ENCODE results near the gene MYO7B.
"Not testable (repeated sequence)": the region's sequence is repeated elsewhere in the genome, so short reads cannot be mapped to it uniquely, and the experiment has no call there.

MYO7B gene

DNA sequence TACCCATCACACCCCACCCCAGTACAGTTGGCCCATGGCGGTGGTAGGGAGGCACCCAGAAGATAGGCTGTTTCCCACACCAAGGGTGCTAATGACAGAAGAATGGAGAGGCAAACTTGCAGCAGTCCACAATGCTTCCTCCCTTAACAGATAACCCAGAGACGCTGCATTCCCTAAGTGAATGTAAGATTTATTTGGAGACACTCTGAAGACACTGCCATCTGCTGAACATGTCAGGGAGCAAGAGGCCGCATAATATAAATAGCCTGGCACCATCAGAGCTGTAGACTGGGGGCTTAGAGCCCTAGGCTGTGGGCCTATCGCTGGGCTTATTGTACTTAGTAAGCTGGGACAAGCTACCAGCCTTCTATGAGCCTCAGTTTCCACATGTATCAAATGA is 7.0 kb upstream of the MYO7B start:
- H3K9me3 ChIP-seq, result no peaks in the 10 kb centered on the region
- H3K4me3 ChIP-seq, result no peak overlapping the region
- peaks cover 7% of the 10 kb centered on the region; the same call in 1 of the 2 replicates for H3K4me1 ChIP-seq
- H3K27me3 ChIP-seq (ENCODE audit: low read depth), result 0 out of 2 replicates have a peak, but pooled peaks cover 2% of the 10 kb centered on the region
- DNase-seq (ENCODE audit: low spot score in 2 of 2), result no peak
- in situ Hi-C loops (cut with MboI; ENCODE audit: low sequenced_read_pairs), result no loop called here
- H3K36me3 ChIP-seq (replicated peaks), result peaks cover 8% of the 10 kb centered on the region

DNA sequence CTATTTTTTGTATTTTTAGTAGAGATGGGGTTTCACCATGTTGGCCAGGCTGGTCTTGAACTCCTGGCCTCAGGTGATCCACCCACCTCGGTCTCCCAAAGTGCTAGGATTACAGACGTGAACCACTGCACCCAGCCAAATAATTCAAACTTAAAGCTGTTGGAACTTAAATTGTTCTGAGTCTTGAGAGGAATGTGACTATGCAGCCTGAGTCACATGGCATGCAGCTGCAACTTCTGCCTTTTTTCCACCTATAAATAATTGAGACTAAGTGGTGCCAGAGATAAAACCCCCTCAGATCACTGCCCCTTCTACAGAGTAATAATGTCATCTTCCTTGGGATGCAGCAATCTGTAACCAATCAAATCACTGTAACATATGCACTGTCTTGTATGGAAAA is 6.1 kb upstream of the MYO7B start:
- H3K27me3 ChIP-seq (ENCODE audit: low read depth); H3K9me3 ChIP-seq; DNase-seq (ENCODE audit: low spot score in 2 of 2); H3K4me3 ChIP-seq; H3K4me1 ChIP-seq; H3K36me3 ChIP-seq (replicated peaks); in situ Hi-C loops (cut with MboI; ENCODE audit: low sequenced_read_pairs): not testable (repeated sequence)

DNA sequence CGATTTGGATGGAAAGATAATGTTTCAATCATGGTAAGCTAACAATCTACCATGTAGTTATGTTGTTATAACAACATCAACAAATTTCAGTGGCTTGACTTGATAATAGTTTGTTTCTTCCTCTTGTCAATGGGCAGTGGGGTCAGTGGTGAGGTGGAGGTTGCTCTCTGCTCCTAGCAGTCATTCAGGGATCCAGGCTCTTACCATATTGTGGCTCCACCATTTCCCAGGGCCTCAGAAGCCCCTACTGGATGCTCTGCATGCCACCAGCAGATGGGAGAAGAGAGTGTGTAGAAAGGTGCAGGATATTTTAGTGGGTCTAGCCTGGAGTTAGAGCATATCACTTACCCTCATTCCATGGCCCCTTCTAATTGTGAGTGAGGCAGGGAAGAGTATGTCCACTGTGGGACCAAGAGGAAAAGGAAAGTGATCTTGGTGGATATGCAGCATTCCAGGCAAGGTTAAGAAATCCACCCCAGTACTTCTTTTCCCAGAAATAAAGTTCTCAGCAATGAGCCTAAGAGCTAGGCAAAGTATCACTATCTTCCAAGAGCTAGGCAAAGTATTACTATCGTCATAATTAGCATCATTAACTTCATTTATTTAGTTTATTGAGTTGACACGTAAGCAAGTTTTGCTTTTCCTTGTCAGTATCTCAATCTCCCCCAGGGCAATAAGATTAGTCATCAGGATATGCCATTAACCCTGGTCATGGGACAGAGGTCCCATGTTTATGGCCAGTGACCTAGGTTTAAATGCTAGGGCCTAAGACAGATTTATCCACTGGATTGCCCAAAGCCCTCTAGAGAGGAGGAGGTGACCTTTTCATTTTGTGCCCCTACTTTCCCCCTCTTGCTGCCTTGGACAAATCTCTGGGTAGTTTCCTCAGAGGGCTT is 5.0 kb upstream of the MYO7B start:
- Histone ChIP-seq H3K36me3 (replicated peaks) (peaks cover 5% of the 10 kb centered on the region), H3K9me3 (no peaks in the 10 kb centered on the region), H3K4me1 (peaks cover 4% of the 10 kb centered on the region; the same call in 1 of the 2 replicates), H3K27me3 (ENCODE audit: low read depth) (0 out of 2 replicates have a peak, but pooled peaks cover 10% of the 10 kb centered on the region), H3K4me3 (no peak overlapping the region)
- DNase-seq (ENCODE audit: low spot score in 2 of 2), result no peak
- in situ Hi-C loops (cut with MboI; ENCODE audit: low sequenced_read_pairs), result no loop called here

DNA sequence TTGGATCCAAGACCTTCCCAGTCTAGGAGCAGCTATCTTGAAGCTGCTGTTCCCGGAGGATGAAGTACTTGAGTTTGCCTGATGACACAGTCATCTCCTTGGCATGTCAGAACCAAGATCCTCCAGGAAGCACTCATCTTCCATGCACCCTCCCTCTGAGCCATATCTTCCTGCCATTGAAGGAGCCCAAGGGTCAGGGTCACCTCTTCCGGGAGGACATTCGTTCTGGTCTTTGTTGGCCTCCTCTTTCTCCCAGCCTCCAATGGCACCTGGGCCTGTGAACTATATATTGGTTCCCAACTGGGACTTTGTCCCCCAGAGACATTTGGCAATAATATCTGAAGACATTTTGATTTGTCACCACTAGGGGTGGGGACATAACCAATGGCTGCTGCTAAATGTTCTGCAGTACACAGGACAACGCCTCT is 4.2 kb upstream of the MYO7B start:
- no peak for DNase-seq (ENCODE audit: low spot score in 2 of 2)
- Histone ChIP-seq H3K9me3 (no peaks in the 10 kb centered on the region), H3K36me3 (replicated peaks) (peaks cover under 1% of the 10 kb centered on the region), H3K4me3 (no peak overlapping the region), H3K4me1 (peaks cover 4% of the 10 kb centered on the region; the same call in 1 of the 2 replicates), H3K27me3 (ENCODE audit: low read depth) (0 out of 2 replicates have a peak, but pooled peaks cover 10% of the 10 kb centered on the region)
- in situ Hi-C loops (cut with MboI; ENCODE audit: low sequenced_read_pairs), result no loop called here

DNA sequence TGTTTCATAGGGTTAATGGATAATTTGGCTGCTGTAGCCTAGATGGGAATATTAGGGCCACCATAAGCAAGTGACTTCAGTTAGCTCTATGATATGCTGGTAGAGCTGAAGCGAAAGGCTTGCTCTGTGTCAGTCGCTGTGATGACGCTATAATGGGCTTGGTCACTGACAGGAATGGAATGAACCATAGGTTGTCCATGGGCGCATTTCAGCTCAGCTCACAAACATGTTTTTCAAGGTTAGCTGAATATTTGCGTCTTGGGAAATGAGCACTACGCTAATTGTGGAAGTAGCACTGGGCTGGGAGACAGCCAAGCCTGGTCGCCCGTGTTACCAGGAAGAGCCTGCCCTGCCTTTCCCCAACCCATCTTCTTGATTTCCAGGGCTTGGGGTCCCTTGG is 3.2 kb upstream of the MYO7B start:
- in situ Hi-C loops (cut with MboI; ENCODE audit: low sequenced_read_pairs), result no loop called here
- no peaks in the 10 kb centered on the region for H3K9me3 ChIP-seq
- H3K27me3 ChIP-seq (ENCODE audit: low read depth), result 0 out of 2 replicates have a peak, but pooled peaks cover 10% of the 10 kb centered on the region
- H3K36me3 ChIP-seq (replicated peaks), result no peaks in the 10 kb centered on the region
- DNase-seq (ENCODE audit: low spot score in 2 of 2), result no peak
- H3K4me1 ChIP-seq, result peaks cover 2% of the 10 kb centered on the region; the same call in 1 of the 2 replicates
- H3K4me3 ChIP-seq, result no peak overlapping the region

DNA sequence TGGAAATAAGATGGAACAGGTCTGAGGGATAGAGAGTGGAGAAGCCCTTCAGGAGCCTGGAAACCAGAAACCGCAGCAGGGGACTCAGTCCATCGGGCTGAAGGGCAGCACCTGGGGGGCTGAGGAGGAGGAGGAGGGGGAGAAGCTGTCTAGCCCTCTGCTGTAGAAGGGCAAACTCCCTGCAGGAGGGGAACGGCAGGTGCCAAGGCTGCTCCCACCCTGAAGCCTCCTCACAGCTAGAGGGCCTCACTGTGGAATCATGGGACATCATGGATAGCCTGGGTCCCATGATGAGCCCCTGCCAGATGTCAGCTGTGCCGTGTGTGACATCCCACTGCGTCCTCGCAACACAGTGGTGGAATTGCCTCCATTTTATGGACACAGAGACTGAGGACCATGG is 435 bp downstream of the MYO7B start:
- H3K36me3 ChIP-seq (replicated peaks), result no peaks in the 10 kb centered on the region
- DNase-seq (ENCODE audit: low spot score in 2 of 2), result no peak
- in situ Hi-C loops (cut with MboI; ENCODE audit: low sequenced_read_pairs), result no loop called here

DNA sequence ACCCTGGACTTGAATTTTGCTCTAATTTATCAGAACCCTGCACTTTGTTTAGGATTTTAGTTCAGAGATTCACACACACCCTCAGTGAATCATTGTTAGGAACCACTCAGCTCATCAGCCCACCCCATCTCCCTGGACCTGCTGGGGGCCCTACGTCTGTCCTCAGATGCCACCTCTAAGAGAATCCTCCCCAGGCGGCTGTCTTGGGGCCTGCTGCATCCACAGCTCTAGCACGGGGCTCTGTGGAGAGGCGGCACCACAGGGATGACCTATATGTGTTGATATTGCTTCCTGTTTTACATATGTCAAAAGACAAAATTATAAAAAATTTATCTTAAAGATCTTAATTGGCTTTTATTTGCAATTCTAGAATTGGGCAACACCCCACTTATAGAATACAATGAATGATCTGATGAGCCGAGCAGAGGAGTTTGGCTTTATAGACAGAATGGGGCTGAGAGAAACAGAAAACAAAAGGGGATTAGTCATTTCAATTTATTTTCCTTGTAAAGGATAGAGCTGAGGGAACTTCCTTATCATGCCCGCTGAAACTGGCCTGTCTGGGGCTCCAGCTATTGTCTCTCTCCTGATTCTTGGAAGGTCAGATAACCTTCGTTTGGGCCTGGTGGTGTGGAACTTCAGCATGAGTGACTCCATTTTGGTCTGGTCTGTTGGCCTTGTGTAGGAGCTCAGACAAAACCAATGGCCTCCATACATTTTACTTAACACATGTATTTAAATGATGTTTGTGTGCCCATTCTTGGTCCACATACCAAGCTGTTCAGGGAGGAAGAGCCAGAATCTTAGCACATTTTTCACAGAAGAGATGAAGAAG is 1.4 kb downstream of the MYO7B start:
- Histone ChIP-seq H3K4me3 (no peak overlapping the region), H3K4me1 (no peaks in the 10 kb centered on the region), H3K9me3 (no peaks in the 10 kb centered on the region), H3K36me3 (replicated peaks) (no peaks in the 10 kb centered on the region), H3K27me3 (ENCODE audit: low read depth) (peaks cover 13% of the 10 kb centered on the region; the same call in 1 of the 2 replicates)
- in situ Hi-C loops (cut with MboI; ENCODE audit: low sequenced_read_pairs), result no loop called here
- no peak for DNase-seq (ENCODE audit: low spot score in 2 of 2)

More for the DNA sequence above, 435 bp downstream of the MYO7B start:
- no peak overlapping the region for H3K4me3 ChIP-seq
- no peaks in the 10 kb centered on the region for H3K9me3 ChIP-seq
- H3K27me3 ChIP-seq (ENCODE audit: low read depth), result peaks cover 13% of the 10 kb centered on the region; the same call in 1 of the 2 replicates
- no peaks in the 10 kb centered on the region for H3K4me1 ChIP-seq

DNA sequence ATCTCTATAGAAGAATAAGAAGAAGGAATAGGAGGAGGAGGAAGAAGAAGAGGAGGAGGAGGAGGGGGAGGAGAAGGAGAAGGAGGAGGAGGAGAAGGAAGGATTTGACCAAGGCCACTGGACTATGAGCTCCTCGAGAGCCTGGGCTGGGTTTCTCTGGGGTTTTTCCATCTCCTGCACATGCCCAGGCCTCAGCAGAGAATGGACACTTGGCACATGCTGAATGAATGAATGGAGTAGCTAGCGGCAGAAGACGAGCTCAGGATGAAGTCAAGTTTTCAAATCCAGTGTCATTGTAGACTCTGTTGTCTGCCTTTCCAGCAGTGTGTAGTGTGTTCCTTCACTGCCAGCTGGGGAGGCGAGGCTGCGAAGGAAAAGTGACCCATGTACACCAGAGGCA is 2.2 kb downstream of the MYO7B start:
- no peaks in the 10 kb centered on the region for H3K9me3 ChIP-seq
- no peaks in the 10 kb centered on the region for H3K4me1 ChIP-seq
- in situ Hi-C loops (cut with MboI; ENCODE audit: low sequenced_read_pairs), result no loop called here
- no peaks in the 10 kb centered on the region for H3K36me3 ChIP-seq (replicated peaks)
- H3K4me3 ChIP-seq, result no peak overlapping the region
- peaks cover 13% of the 10 kb centered on the region; the same call in 1 of the 2 replicates for H3K27me3 ChIP-seq (ENCODE audit: low read depth)
- DNase-seq (ENCODE audit: low spot score in 2 of 2), result no peak

DNA sequence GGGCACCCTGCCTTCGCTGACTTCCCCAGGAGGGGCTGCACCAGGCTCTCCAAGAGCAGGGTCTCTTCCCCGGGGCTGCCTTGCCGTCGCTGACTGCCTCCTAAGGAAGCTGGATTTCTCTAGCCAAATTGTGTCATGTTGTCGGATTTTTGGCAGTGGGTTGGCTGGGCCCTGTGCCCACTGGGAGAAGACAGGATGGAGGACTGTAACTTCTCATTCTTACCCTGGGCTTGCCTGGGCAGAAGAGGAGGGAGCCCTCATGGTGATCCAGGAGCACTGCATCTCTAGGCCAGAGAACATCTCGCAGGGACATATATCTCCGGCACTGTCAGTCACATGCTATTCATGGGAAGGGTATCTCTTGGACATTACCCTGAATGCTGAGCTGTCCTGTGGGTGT is 6.3 kb downstream of the MYO7B start:
- in situ Hi-C loops (cut with MboI; ENCODE audit: low sequenced_read_pairs), result no loop called here
- Histone ChIP-seq H3K27me3 (ENCODE audit: low read depth) (peaks cover 4% of the 10 kb centered on the region; the same call in 1 of the 2 replicates), H3K4me3 (no peak overlapping the region), H3K9me3 (no peaks in the 10 kb centered on the region), H3K4me1 (no peaks in the 10 kb centered on the region), H3K36me3 (replicated peaks) (no peaks in the 10 kb centered on the region)
- no peak for DNase-seq (ENCODE audit: low spot score in 2 of 2)

DNA sequence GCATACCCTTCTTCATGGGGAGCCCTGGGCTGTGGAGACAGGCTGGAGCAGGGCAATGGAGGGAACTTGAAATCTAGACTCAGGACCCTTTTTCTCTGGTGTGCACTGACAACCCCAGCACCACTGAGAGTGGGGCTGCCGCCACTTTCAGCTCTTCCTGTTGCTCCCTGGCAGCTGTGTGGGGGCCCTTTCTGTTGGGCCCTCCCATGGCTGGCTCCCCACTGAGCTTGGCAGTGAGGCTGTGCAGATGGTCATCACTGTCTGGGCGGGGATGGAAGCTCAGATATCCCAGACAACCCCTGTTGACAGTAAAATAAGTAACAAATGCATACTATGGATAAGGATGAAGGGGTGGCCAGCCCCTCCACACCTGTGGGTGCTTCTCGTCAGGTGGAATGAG is 6.7 kb downstream of the MYO7B start:
- Histone ChIP-seq H3K27me3 (ENCODE audit: low read depth) (peaks cover 6% of the 10 kb centered on the region; the same call in 1 of the 2 replicates), H3K36me3 (replicated peaks) (no peaks in the 10 kb centered on the region), H3K4me1 (no peaks in the 10 kb centered on the region), H3K9me3 (no peaks in the 10 kb centered on the region), H3K4me3 (no peak overlapping the region)
- in situ Hi-C loops (cut with MboI; ENCODE audit: low sequenced_read_pairs), result no loop called here
- no peak for DNase-seq (ENCODE audit: low spot score in 2 of 2)

DNA sequence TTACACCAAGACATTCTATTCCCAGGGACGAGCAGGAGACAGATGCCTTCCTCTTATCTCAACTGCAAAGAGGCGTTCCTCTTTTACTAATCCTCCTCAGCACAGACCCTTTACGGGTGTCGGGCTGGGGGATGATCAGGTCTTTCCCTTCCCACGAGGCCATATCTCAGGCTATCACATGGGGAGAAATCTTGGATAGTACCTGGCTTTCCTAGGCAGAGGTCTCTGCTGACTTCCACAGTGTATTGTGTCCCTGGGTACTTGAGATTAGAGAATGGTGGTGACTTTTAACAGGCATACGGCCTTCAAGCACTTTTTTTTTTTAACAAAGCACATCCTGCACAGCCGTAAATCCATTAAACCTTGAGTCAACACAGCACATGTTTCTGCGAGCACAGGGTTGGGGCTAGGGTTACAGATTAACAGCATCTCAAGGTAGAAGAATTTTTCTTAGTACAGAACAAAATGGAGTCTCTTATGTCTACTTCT is 7.6 kb downstream of the MYO7B start:
- DNase-seq (ENCODE audit: low spot score in 2 of 2); in situ Hi-C loops (cut with MboI; ENCODE audit: low sequenced_read_pairs): not testable (repeated sequence)

DNA sequence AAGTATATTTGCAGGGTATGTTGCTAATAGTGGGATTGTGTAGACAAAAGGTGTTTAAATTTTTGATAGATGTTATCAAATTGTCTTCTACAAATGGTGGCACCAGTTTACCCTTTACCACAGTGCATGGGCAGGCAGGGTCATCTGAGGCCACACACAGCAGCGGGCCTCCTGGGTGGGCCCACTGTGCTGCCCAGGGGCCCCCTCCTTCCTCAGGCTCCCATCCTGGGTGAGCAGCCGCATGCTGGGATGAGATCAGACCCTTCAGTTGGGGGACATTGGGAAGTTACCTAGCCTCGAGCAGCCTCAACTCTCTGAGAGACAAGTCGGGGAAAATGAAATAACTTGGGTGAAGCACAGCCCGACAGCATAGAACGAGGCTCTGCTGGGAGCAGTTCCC is 9.7 kb downstream of the MYO7B start:
- H3K36me3 ChIP-seq (replicated peaks), result no peaks in the 10 kb centered on the region
- DNase-seq (ENCODE audit: low spot score in 2 of 2), result no peak
- H3K27me3 ChIP-seq (ENCODE audit: low read depth), result peaks cover 13% of the 10 kb centered on the region; the same call in 1 of the 2 replicates
- in situ Hi-C loops (cut with MboI; ENCODE audit: low sequenced_read_pairs), result no loop called here
- H3K4me1 ChIP-seq, result no peaks in the 10 kb centered on the region
- H3K9me3 ChIP-seq, result no peaks in the 10 kb centered on the region
- H3K4me3 ChIP-seq, result no peak overlapping the region

More for the DNA sequence above, 7.6 kb downstream of the MYO7B start:
- not testable (repeated sequence) for H3K4me3 ChIP-seq; H3K36me3 ChIP-seq (replicated peaks); H3K4me1 ChIP-seq; H3K9me3 ChIP-seq
- H3K27me3 ChIP-seq (ENCODE audit: low read depth), result peaks cover 11% of the 10 kb centered on the region; the same call in 1 of the 2 replicates

DNA sequence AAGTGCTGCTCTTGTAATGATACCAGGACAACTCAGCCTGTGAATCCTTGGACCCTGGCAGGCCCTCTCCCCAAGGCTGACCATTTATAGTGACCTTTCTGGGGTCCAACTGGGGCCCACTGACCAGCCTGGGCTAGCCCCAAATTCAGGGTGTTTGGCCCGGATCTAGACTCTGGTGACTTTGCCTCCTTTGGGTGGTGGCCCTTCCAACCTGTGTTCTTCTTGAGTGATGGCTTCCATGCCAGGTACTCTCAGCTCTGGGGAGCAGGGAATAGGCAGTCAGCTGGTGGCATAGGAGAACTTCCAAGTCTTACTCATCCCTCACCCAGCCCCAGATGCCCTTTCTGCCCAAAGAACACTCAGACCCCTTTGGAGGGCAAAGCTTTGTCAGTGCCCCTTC is 10.3 kb downstream of the MYO7B start:
- Histone ChIP-seq H3K4me1 (no peaks in the 10 kb centered on the region), H3K27me3 (ENCODE audit: low read depth) (peaks cover 9% of the 10 kb centered on the region; the same call in 1 of the 2 replicates), H3K36me3 (replicated peaks) (no peaks in the 10 kb centered on the region), H3K4me3 (no peak overlapping the region), H3K9me3 (no peaks in the 10 kb centered on the region)
- in situ Hi-C loops (cut with MboI; ENCODE audit: low sequenced_read_pairs), result no loop called here
- DNase-seq (ENCODE audit: low spot score in 2 of 2), result no peak

Data from HAP-1 (cell line).